ENCODE measurements around the gene TASOR.
A peak's percentile ranks its signal among the peaks of the same experiment; 100 is the strongest.
"Not testable (repeated sequence)": the region's sequence is repeated elsewhere in the genome, so short reads cannot be mapped to it uniquely, and the experiment has no call there.

Gene TASOR

GRCh38 chr3:56683122-56683817, at the start of gene TASOR:
Gene TASOR, minus strand, starts transcription at chr3:56683265. Its CDS starts 259 bp downstream, at chr3:56683006.
- DNase-seq = peak; percentile 91

DNA sequence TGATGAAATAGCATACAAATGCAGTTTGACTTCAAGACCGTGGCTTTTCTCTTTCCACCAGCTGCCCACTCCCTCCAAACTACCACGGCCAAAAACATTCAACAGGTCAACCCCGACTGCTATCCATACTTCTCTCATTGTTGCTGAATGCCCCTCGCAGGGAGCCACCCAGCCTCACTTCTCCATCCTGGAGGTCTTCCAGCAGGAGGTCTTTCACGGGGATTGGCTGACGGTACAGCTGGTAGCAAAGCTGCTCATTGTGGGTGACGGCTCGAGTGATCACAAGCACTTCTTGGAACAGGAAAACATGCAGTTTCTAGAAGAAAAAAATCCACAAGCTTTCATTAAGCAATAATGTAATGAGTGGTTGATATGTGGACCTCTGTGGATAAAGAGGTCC, 49.0 kb upstream of the TASOR start:
- DNase-seq = no peak

DNA sequence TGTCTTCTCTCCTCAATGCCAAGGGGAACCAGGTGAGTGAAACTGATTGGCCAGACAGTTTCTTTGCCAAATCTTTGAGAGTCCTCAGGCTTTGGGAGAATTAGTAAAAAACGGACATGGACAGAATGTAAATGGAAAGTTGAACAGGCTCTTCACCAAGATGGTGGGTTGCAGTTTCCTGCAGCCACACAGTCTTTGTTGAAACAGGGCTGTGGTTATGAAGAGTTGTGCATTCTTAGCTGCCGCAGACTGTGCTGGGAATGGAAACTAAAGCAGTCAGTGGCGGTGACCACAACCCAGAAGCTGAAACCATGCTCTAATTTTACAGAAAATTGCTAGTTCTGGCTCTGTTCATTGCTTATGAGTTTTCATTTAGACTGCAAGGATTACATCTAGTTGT, 42.1 kb upstream of the TASOR start:
- peak; percentile 66 for DNase-seq

GRCh38 chr3:56724676-56725075, 41.6 kb upstream of the TASOR start:
- no peak for DNase-seq

DNA sequence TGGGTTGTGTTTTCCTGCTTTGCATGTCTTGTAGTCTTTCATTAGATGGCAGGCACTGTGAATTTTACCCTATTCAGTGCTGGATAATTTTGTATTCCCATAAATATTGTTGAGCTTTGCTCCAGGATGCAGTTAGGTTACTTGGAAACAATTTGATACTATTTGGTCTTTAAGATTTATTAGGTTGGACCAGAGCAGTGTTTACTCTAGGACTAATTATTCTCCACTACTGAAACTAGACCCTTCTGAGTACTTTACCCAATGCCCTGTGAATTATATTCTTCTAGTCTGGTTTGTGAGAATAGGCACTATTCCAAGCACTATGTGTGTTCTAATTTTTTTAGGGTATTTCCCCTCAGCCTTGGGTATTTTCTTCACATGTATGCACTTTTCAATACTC, 37.8 kb upstream of the TASOR start:
- no peak for DNase-seq

DNA sequence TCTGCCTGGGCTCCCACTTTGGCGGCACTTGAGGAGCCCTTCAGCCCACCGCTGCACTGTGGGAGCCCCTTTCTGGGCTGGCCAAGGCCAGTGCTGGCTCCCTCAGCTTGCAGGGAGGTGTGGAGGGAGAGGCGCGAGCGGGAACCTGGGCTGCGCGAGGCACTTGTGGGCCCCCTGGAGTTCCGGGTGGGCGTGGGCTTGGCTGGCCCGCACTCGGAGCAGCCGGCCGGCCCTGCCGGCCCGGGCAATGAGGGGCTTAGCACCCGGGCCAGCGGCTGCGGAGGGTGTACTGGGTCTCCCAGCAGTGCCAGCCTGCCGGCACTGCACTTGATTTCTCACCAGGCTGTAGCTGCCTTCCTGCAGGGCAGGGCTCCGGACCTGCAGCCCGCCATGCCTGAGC, 35.7 kb upstream of the TASOR start:
- DNase-seq = not testable (repeated sequence)

DNA sequence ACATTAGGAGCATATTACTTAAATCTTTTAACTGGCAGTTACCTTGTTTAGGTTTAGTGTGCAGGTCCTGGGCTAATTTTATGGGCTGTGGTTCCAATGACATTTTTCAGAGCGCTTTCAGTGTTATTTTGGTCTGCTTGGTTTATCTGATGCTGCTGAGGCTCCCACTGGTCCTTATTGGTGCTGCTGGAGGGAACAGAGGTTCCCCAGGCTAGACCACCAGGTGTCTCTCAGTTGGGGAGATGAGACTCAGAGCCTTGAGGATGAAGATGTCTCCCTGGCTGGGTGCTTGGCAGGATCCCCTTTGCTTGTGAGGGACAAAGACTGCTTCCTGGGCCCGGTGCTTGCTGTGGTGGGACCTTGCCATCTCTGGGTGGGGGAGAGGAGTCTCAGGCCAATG, 28.3 kb upstream of the TASOR start:
- DNase-seq = no peak

GRCh38 chr3:56707412-56707811, 24.3 kb upstream of the TASOR start:
- DNase-seq = peak; percentile 48

- no peak for DNase-seq
Measured at GRCh38 chr3:56706629-56707028, 23.6 kb upstream of the TASOR start.

GRCh38 chr3:56704706-56705105, 21.6 kb upstream of the TASOR start:
- peak; percentile 19 for DNase-seq

GRCh38 chr3:56702490-56703315, 19.6 kb upstream of the TASOR start:
- DNase-seq = peak; percentile 81

DNA sequence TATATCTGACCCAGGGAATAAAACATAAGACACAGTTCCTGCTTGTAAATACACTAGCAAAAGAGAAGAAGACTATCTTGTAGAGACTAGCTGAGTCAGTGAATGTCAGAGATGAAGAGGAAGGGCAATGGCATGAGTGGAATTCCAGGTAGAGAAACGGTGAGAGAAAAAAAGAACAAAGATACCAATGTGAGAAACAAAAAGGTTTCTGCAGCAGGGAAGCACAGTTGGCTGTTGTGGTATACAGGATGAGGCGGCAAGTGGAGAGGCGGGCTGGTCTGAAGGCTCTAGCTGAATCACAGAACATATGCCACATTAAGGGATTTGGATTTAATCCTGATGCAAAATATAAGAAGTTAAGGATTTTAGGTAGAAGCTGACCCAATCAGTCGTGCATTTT, 17.1 kb upstream of the TASOR start:
- DNase-seq = no peak

DNA sequence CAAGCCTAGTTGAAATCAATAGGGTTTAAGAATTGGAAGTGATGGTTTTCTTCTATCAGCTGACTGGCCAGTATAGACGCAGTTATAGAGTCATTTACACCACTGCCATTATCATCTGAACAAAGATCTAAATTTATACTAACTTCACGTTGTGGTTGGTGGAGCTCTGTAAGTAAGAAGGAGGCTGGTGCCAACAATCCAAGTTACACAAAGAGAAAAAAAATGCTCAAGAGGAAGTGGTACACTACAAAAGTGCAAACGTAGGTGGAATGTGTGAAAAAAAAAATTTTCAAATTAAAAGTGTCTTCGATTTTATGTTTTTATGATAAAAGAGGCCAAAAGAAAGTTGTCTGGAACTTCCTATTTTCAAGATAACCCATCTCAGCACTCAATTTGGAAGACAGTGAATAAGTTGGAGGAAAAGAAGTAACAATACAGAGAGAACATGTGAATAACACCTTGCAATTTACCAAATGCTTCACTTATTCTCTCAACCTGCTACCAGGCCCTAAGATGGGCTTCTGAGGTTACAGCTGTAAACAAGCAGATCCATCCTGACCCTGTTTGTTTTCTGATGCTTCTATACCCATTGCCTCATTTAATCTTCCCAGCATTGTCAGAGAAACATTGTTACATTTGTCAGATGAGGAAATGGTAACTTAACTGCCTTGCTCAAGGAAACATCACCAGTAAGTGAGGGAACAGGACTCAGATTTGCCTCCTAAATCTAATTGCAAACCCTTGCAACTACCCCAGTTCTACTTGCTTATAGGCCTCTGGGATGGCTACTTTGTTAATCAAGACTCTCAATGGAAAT, 12.0 kb upstream of the TASOR start:
- peak; percentile 52 for DNase-seq

DNA sequence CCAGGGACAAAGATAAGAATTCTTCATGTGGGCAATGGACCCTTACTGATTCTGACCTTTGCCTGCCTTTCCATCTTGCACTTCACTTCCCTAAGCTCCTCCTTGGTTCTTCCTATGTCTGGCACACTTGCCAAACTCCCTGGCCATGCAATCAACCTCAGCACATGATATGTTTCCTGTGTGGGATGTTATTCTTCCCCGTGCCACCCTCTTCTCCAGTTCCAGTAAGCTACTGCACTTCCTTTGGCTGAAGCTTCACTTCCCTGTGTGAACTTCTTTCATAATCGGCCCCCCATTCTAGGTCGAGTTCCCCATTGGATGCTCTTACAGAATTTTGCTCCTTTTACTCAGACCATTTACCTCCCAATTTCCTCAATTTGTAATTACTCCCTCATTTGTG, 10.7 kb upstream of the TASOR start:
- DNase-seq = peak; percentile 26

- DNase-seq = peak; percentile 60
Measured at GRCh38 chr3:56692520-56693433, 9.7 kb upstream of the TASOR start.

DNA sequence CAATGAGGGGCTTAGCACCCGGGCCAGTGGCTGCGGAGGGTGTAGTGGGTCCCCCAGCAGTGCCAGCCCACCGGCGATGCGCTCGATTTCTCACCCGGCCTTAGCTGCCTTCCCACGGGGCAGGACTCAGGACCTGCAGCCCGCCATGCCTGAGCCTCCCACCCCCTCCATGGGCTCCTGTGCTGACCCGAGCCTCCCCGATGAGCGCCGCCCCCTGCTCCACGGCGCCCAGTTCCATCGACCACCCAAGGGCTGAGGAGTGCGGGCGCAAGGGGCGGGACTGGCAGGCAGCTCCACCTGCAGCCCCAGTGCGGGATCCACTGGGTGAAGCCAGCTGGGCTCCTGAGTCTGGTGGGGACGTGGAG, 8.9 kb upstream of the TASOR start:
- not testable (repeated sequence) for DNase-seq

DNA sequence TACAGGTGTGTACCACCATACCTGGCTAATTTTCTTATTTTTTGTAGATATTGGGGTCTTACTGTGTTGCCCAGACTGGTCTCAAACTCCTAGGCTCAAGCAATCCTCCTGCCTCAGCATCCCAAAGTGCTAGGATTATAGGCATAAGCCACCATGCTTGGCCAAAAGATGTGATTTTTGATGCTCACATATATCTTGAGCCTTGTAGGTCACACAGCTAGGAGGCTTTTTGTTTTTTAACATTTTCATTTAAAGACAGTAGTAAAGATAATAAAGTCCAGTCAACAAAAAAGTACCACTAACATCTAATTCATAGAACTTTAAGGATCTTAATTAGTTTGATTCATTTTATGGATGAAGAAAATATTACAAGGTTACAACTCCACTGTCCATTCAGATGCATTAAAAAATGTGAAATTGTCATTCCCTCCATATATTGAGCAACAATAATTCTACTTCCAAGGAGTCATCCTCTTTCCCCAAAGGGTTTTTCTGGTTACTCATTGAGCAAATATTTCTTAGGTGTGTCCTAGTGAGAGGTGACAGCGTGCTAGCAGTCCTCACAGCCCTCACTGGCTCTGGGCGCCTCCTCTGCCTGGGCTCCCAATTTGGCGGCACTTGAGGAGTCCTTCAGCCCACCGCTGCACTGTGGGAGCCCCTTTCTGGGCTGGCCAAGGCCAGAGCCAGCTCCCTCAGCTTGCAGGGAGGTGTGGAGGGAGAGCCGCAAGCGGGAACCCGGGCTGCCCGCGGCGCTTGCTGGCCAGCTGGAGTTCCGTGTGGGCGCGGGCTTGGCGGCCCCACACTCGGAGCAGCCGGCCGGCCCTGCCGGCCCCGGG, 8.3 kb upstream of the TASOR start:
- DNase-seq = no peak

DNA sequence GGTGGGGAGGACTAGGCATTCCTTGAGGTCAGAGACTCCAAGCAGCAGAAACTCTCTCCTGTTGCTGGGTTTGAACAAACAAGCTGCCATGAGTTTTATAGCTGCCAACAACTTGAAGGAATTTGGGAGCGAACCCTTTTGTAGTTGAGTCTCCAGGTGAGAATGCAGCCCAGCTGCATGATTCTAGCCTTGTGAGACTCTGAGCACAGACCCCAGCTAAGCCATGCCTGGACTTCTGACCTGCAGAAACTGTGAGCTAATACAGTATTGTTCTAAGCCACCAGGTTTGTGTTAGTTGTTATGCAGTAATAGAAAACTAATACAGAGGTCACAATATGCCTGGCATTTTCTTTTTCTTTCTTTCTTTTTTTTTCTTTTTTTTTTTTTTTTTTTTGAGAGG, 6.2 kb upstream of the TASOR start:
- DNase-seq = no peak

DNA sequence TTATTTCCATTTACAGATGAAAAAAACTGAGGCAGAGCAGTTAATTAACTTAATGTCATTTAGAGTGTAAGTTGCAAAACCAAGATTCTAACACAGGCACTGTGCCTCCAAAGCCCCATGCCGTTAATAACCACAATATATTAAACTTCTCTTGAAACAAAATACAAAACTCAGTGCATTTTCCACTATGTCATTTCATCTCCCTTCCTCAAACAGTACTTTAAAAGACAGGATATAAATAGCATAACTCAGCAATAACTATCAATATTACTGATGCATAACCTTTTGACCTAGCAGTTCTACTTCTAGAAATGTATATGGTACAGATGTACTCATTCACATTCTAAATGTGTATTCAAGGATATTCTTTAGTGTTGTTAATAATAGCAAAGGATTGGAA, 5.1 kb upstream of the TASOR start:
- no peak for DNase-seq

DNA sequence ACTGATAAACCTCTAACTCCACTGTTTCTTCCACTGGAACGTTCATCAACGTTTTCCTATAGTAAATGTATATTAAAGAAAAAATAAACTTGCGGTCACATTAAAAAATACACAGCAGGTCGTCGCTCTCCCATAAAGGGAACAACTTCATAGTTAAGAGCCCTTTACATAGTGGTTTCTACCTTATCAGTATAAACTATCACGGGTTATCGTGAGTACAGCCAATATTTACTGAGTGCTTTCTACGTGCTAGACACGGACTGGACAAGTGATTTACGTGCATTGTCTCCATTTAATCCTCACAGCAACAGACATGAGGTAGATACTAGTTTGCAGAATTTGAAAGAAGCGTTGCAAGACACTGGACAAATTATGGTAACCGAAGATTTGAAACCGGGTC, 964 bp upstream of the TASOR start:
- no peak for DNase-seq

DNA sequence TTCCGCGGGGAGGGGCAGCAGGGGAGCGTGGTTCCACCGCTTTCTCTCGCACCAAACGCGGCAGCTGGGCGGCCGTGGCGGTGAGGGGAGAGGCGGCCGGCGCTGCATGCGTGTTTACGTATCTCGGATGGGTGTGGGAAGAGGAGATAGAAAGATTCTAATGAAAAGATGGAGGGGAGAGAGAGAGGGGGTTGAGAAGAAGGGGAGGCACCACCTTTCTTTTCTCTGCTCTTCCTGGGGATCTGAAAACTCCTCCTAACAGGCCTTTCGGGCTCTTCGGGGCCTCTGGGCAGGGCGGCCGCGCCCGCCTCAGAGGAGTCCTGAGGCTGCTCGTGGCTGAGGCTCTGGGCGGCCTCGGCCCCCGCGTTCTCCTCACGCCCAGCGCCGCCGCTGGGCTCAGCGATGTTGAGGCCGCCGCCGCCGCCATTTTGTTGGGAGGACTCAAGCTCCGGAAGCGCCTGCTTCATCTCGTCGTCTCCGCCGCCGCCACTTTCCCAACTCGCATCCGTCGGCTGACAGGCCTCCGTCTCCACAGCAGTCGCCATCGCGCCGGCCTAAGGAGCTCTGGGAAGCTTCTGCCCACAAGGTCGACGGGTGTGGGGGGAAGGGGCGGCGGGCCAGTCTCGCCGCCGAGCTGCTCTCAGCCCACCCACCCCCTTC, 473 bp downstream of the TASOR start:
- peak; percentile 77 for DNase-seq
